NCI-H2029 (cell line): ENCODE measurements around the gene CLSTN3.
"Not testable (repeated sequence)": the region's sequence is repeated elsewhere in the genome, so short reads cannot be mapped to it uniquely, and the experiment has no call there.

Experiments
- DNase-seq: peaks from one replicate; lab custom pipeline; 2025; lab: John Stamatoyannopoulos, UW

Gene CLSTN3

GRCh38 chr12:7103837-7104584 is 26.2 kb upstream of the CLSTN3 start:
- no peak for DNase-seq

GRCh38 chr12:7106082-7106481 is 24.1 kb upstream of the CLSTN3 start:
- no peak for DNase-seq

- not testable (repeated sequence) for DNase-seq
Measured at GRCh38 chr12:7107181-7107580, 23.0 kb upstream of the CLSTN3 start.

GRCh38 chr12:7107636-7108002 is 22.6 kb upstream of the CLSTN3 start:
- no peak for DNase-seq

GRCh38 chr12:7108003-7108795 is 22.0 kb upstream of the CLSTN3 start:
- peak; percentile 47 for DNase-seq

- peak; percentile 77 for DNase-seq
Measured at GRCh38 chr12:7108796-7109571, 21.2 kb upstream of the CLSTN3 start, which contains the start of gene C1RL. Gene C1RL, minus strand, starts transcription at chr12:7109214. Its CDS starts 34 bp downstream, at chr12:7109180.

- DNase-seq, result no peak
Measured at GRCh38 chr12:7109572-7109920, 20.6 kb upstream of the CLSTN3 start.

- no peak for DNase-seq
Measured at GRCh38 chr12:7110661-7111060, 19.5 kb upstream of the CLSTN3 start.

GRCh38 chr12:7112041-7112440 is 18.1 kb upstream of the CLSTN3 start:
- DNase-seq, result no peak

GRCh38 chr12:7113389-7113871 is 16.7 kb upstream of the CLSTN3 start:
- peak; percentile 9 for DNase-seq

- no peak for DNase-seq
Measured at GRCh38 chr12:7114008-7114407, 16.2 kb upstream of the CLSTN3 start.

GRCh38 chr12:7114851-7115250 is 15.3 kb upstream of the CLSTN3 start:
- no peak for DNase-seq

GRCh38 chr12:7116196-7116595 is 14.0 kb upstream of the CLSTN3 start:
- DNase-seq, result no peak

- DNase-seq, result no peak
Measured at GRCh38 chr12:7116916-7117315, 13.3 kb upstream of the CLSTN3 start.

GRCh38 chr12:7117670-7118069 is 12.5 kb upstream of the CLSTN3 start:
- DNase-seq, result no peak

- DNase-seq, result no peak
Measured at GRCh38 chr12:7118881-7119280, 11.3 kb upstream of the CLSTN3 start.

- DNase-seq, result no peak
Measured at GRCh38 chr12:7120166-7120565, 10.0 kb upstream of the CLSTN3 start.

- DNase-seq, result no peak
Measured at GRCh38 chr12:7121324-7121723, 8.8 kb upstream of the CLSTN3 start.

GRCh38 chr12:7122811-7123769 is 7.1 kb upstream of the CLSTN3 start:
- DNase-seq, result no peak

GRCh38 chr12:7123806-7124522 is 6.2 kb upstream of the CLSTN3 start:
- DNase-seq, result no peak
